GM13977 (cell line): ENCODE data around the gene TRIM51.

Experiments used
- DNase-seq: peaks from one replicate; pipeline ENCODE4 v3.0.0; 2012; ENCODE audit warnings: low spot score
- CTCF ChIP-seq: IDR thresholded peaks from 2 replicates; pipeline ENCODE4 v1.5.1; 2012; ENCODE audit warnings: mild to moderate bottlenecking, control low read depth; ENCODE audit not compliant: insufficient read depth; ENCODE audit errors: extremely low read depth, missing control alignments
- in situ Hi-C: fragments of 300-500 bp; cut with MboI; formaldehyde crosslinking; loops from one replicate; pipeline ENCODE4 v1.12.0; 2022; ENCODE audit warnings: low sequenced_read_pairs, low pct_unique_long_range_greater_than_20kb, mixed read lengths, inconsistent platforms; ENCODE audit not compliant: unreplicated experiment

TRIM51 gene

GRCh38 chr11:55895216-55895615, 12.1 kb downstream of the TRIM51 start:
- DNase-seq, result no peak
- TF ChIP-seq CTCF, result no peak
- in situ Hi-C loops, result no loop called here

GRCh38 chr11:55902308-55902707, 19.2 kb downstream of the TRIM51 start:
- no peak for DNase-seq
- in situ Hi-C loops, result no loop called here
- no peak for TF ChIP-seq CTCF

GRCh38 chr11:55914482-55914881, 31.4 kb downstream of the TRIM51 start, which contains the start of gene OR5W2:
Gene OR5W2 (minus strand): TSS chr11:55914582. CDS start chr11:55914582, 0 bp downstream.
- in situ Hi-C loops, result no loop called here
- no peak for TF ChIP-seq CTCF

GRCh38 chr11:55920537-55920936, 37.4 kb downstream of the TRIM51 start:
- DNase-seq, result no peak
- in situ Hi-C loops, result no loop called here
- no peak for TF ChIP-seq CTCF

More at GRCh38 chr11:55914482-55914881, 31.4 kb downstream of the TRIM51 start, which contains the start of gene OR5W2:
- no peak for DNase-seq

- in situ Hi-C loops, result loop anchor here (25.0 kb wide), 1 partner anchor 851 kb away; no protein-coding TSS in a partner anchor
- no peak for DNase-seq
- no peak for TF ChIP-seq CTCF
These were observed 53.2 kb downstream of the TRIM51 start, which contains the start of gene OR5I1 for GRCh38 chr11:55936300-55936699. Gene OR5I1 (minus strand): TSS chr11:55936400. CDS start chr11:55936400, 0 bp downstream.
